H1 (cell line): ENCODE results near the gene OTOL1. TPM values are rescaled to one million over a fixed set of nuclear protein-coding genes. Genes with fewer than 3 reads are reported as not detected.
"Not testable (repeated sequence)": the region's sequence is repeated elsewhere in the genome, so short reads cannot be mapped to it uniquely, and the experiment has no call there.

Experiments
- CTCF ChIA-PET: fragments of 300-600 bp; sonication (Branson Sonifier 250); formaldehyde crosslinking; loops from one replicate; lab custom pipeline; 2021; ENCODE audit not compliant: partially characterized antibody; lab: Charles Lee
- POLR2A ChIA-PET: fragments of 300-600 bp; sonication (Branson Sonifier 250); formaldehyde crosslinking; loops from one replicate; lab custom pipeline; 2021; ENCODE audit warnings: inconsistent platforms; ENCODE audit not compliant: partially characterized antibody; lab: Charles Lee
- DNase-seq, 2 experiments: peaks; one replicate each; pipeline versions ENCODE4 v3.0.0 to v3.0.0-alpha.2; 2010 to 2022; ENCODE audit warnings: low spot score in 2 of 2, low read depth in 1 of 2, mixed read lengths in 1 of 2
- FAIRE-seq: peaks from 2 replicates; lab custom pipeline; 2011; peaks lifted over from hg19 to GRCh38; lab: Jason Lieb, UNC
- H2AFZ ChIP-seq: 2 replicates; pipeline ENCODE4 v1.8.1; 2012; ENCODE audit warnings: low read length, inconsistent platforms
- H2AK5ac ChIP-seq: 2 replicates; pipeline ENCODE4 v1.6.1; 2013; ENCODE audit warnings: low read depth, low read length
- H2BK120ac ChIP-seq: replicated peaks from 2 replicates; pipeline ENCODE3; 2013; ENCODE audit warnings: low read depth, low read length, inconsistent platforms
- H2BK12ac ChIP-seq: 2 replicates; pipeline ENCODE4 v1.6.1; 2013; ENCODE audit warnings: low read depth, low read length
- H2BK15ac ChIP-seq: 2 replicates; pipeline ENCODE4 v1.6.1; 2013; ENCODE audit warnings: low read length
- H2BK20ac ChIP-seq: 2 replicates; pipeline ENCODE4 v1.6.1; 2013; ENCODE audit warnings: low read length
- H2BK5ac ChIP-seq: 2 replicates; pipeline ENCODE4 v1.6.1; 2013; ENCODE audit warnings: low read depth, low read length
- H3K14ac ChIP-seq: 2 replicates; pipeline ENCODE4 v1.6.1; 2013; ENCODE audit warnings: inconsistent platforms; ENCODE audit not compliant: insufficient read length
- H3K18ac ChIP-seq: 2 replicates; pipeline ENCODE4 v1.6.1; 2013; ENCODE audit warnings: low read length; ENCODE audit errors: extremely low read depth
- H3K23ac ChIP-seq: 2 replicates; pipeline ENCODE4 v1.6.1; 2013; ENCODE audit warnings: inconsistent platforms; ENCODE audit not compliant: insufficient read length
- H3K23me2 ChIP-seq: 2 replicates; pipeline ENCODE4 v1.6.1; 2013; ENCODE audit warnings: low read depth, low read length
- H3K27ac ChIP-seq: 2 replicates; pipeline ENCODE4 v1.6.1; 2011; ENCODE audit warnings: low read depth, low read length, inconsistent platforms
- H3K27me3 ChIP-seq, 4 experiments: replicated peaks in 1 of 4; 1 replicate in 1 of 4; 2 replicates in 3 of 4; pipeline versions ENCODE4 v1.6.1 to v1.8.1; 2011 to 2013; ENCODE audit warnings: low read length in 3 of 4, mild to moderate bottlenecking in 3 of 4, inconsistent platforms in 2 of 4, mixed read lengths in 2 of 4, moderate library complexity in 1 of 4; ENCODE audit not compliant: control insufficient read depth in 3 of 4, insufficient read depth in 3 of 4; ENCODE audit errors: extremely low read depth in 1 of 4
- H3K36me3 ChIP-seq, 4 experiments: 2 replicates each; pipeline versions ENCODE4 v1.6.1 to v1.8.1; 2011 to 2013; ENCODE audit warnings: mild to moderate bottlenecking in 4 of 4, low read length in 3 of 4, moderate library complexity in 2 of 4, control low read depth in 1 of 4, inconsistent platforms in 1 of 4; ENCODE audit not compliant: insufficient read depth in 4 of 4, control insufficient read depth in 2 of 4
- H3K4ac ChIP-seq: replicated peaks from 2 replicates; pipeline ENCODE3; 2013; ENCODE audit warnings: low read length, low read depth, mixed read lengths, inconsistent platforms; ENCODE audit not compliant: insufficient read length
- H3K4me1 ChIP-seq, 4 experiments: replicated peaks in 1 of 4; 1 replicate in 1 of 4; 2 replicates in 3 of 4; pipeline versions ENCODE4 v1.6.1 to v1.8.1; 2011 to 2013; ENCODE audit warnings: low read length in 3 of 4, inconsistent platforms in 2 of 4, mixed read lengths in 1 of 4; ENCODE audit not compliant: insufficient read depth in 4 of 4, control insufficient read depth in 3 of 4
- H3K4me2 ChIP-seq, 2 experiments: 2 replicates each; pipeline versions ENCODE4 v1.6.1 to v1.8.1; 2011 to 2013; ENCODE audit warnings: low read depth in 2 of 2, low read length in 2 of 2, control low read depth in 1 of 2, inconsistent platforms in 1 of 2, mild to moderate bottlenecking in 1 of 2; ENCODE audit not compliant: insufficient read depth in 1 of 2
- H3K4me3 ChIP-seq, 4 experiments: fragments of 200-600, 300-600 bp in 1 of 4; sonication (generic), shearing (Covaris generic), sonication (Bioruptor Twin) in 1 of 4; 2 replicates each; pipeline versions ENCODE4 v1.5.1 to v1.8.1; 2011 to 2016; ENCODE audit warnings: low read length in 4 of 4, low read depth in 3 of 4, control low read depth in 2 of 4, inconsistent platforms in 2 of 4, mild to moderate bottlenecking in 2 of 4, mixed read lengths in 1 of 4, moderate library complexity in 1 of 4; ENCODE audit not compliant: insufficient read depth in 2 of 4; ENCODE audit errors: extremely low read depth in 1 of 4
- H3K56ac ChIP-seq: replicated peaks from 2 replicates; pipeline ENCODE3; 2013; ENCODE audit warnings: low read depth, mild to moderate bottlenecking, mixed read lengths, low read length, inconsistent platforms; ENCODE audit not compliant: insufficient read length
- H3K79me1 ChIP-seq: 2 replicates; pipeline ENCODE4 v1.6.1; 2013; ENCODE audit warnings: low read depth, low read length, control low read depth
- H3K79me2 ChIP-seq, 2 experiments: 2 replicates each; pipeline versions ENCODE4 v1.6.1 to v1.8.1; 2012 to 2013; ENCODE audit warnings: low read length in 2 of 2, mild to moderate bottlenecking in 2 of 2, inconsistent platforms in 1 of 2; ENCODE audit not compliant: insufficient read depth in 2 of 2, control insufficient read depth in 1 of 2
- H3K9ac ChIP-seq, 4 experiments: replicated peaks in 1 of 4; 1 replicate in 1 of 4; 2 replicates in 3 of 4; pipeline versions ENCODE4 v1.6.1 to v1.8.1; 2011 to 2013; ENCODE audit warnings: low read depth in 3 of 4, low read length in 3 of 4, control low read depth in 2 of 4, mild to moderate bottlenecking in 2 of 4, moderate library complexity in 2 of 4, inconsistent platforms in 1 of 4; ENCODE audit errors: extremely low read depth in 1 of 4
- H3K9me3 ChIP-seq, 2 experiments: 2 replicates each; pipeline versions ENCODE4 v1.6.1 to v1.8.1; 2012 to 2013; ENCODE audit warnings: mild to moderate bottlenecking in 2 of 2, moderate library complexity in 2 of 2, control low read depth in 1 of 2, inconsistent platforms in 1 of 2, low read depth in 1 of 2, low read length in 1 of 2, mixed read lengths in 1 of 2; ENCODE audit not compliant: insufficient read depth in 2 of 2
- H4K20me1 ChIP-seq, 2 experiments: replicated peaks in 1 of 2; 2 replicates each; pipeline versions ENCODE3 to v1.8.1; 2011 to 2013; ENCODE audit warnings: inconsistent platforms in 2 of 2, low read length in 2 of 2, mild to moderate bottlenecking in 1 of 2; ENCODE audit not compliant: insufficient read depth in 2 of 2, control insufficient read depth in 1 of 2
- H4K5ac ChIP-seq: 2 replicates; pipeline ENCODE4 v1.6.1; 2013; ENCODE audit warnings: low read length, low read depth, mixed read lengths, inconsistent platforms; ENCODE audit not compliant: insufficient read length
- H4K8ac ChIP-seq: 2 replicates; pipeline ENCODE4 v1.8.0; 2013; ENCODE audit warnings: mild to moderate bottlenecking, moderate library complexity, low read length, inconsistent platforms; ENCODE audit not compliant: insufficient read depth; ENCODE audit errors: extremely low read depth
- H4K91ac ChIP-seq: replicated peaks from 2 replicates; pipeline ENCODE3; 2013; ENCODE audit warnings: low read length, mixed read lengths, inconsistent platforms; ENCODE audit not compliant: insufficient read length
- WGBS, 2 experiments: shearing (Covaris generic) in 1 of 2; methylation state at CpG; one replicate each; pipeline versions ENCODE4 v1.1.6 to v1.1.7; 2013 to 2015; ENCODE audit warnings: low lambda C conversion rate in 2 of 2, mixed read lengths in 2 of 2, inconsistent platforms in 1 of 2, low coverage in 1 of 2, missing lambda C conversion rate in 1 of 2; ENCODE audit not compliant: insufficient replicate concordance in 2 of 2, insufficient coverage in 1 of 2, insufficient read length in 1 of 2; ENCODE audit errors: extremely low coverage in 1 of 2, missing lambda C conversion rate in 1 of 2; 5-methylcytosine and 5-hydroxymethylcytosine counted together
- polyA plus RNA-seq, 7 experiments: library from polyadenylated mRNA; depleted of rRNA in 3 of 7; stranded (reverse) in 5 of 7; unstranded in 2 of 7; fragments of >200 nt in 5 of 7; fragments of 200-250 nt in 2 of 7; gene quantifications; 1 replicate in 5 of 7; 2 replicates in 1 of 7; 4 replicates in 1 of 7; pipeline versions ENCODE4 v1.2.1 to v1.2.3, GENCODE V29; 2011 to 2013; ENCODE audit warnings: missing spikeins in 2 of 7, mixed read lengths in 2 of 7
- total RNA-seq: library from RNA; stranded (reverse); fragmentation: NEBNext Ultra II Directional; extraction: Animal tissue kit (Norgen Biotek cat#: 25700); gene quantifications from 2 replicates; pipeline ENCODE4 v1.2.1, GENCODE V29; 2021

Gene OTOL1
- total and polyA plus RNA-seq, 2 of the 8 experiments (the other 6 are each of a cell fraction or from before 2014, with no cell fraction given), result not detected

DNA sequence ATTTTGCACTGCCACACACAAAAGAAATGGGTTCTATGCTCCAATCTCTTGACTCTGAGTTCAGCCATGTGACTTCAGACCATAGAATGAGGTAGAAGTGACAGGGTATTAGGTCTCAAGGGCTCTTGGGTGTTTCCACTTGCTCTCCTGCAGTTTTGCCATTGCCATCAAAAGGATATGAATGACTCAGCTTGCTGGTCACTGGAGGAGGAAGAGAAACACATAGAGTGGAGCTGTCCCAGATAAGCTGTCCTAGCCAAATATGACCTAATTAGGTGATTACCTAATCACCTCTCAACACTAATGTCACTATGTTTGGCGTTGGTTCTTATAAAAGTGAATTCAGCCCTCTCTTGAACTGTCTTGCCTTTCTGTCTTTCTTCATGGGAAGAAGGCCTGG, 8.3 kb upstream of the OTOL1 start:
- H3K56ac ChIP-seq, H2BK120ac ChIP-seq, H3K27ac ChIP-seq, POLR2A ChIA-PET, H3K36me3 ChIP-seq, H4K91ac ChIP-seq, H3K18ac ChIP-seq, H2BK12ac ChIP-seq, H3K14ac ChIP-seq, H4K8ac ChIP-seq, H3K4me3 ChIP-seq, H4K5ac ChIP-seq, H3K9ac ChIP-seq, DNase-seq, H2AK5ac ChIP-seq, H2BK15ac ChIP-seq, H2BK5ac ChIP-seq, H4K20me1 ChIP-seq, FAIRE-seq, H3K79me2 ChIP-seq, CTCF ChIA-PET, H2BK20ac ChIP-seq, H3K4me2 ChIP-seq, H3K23me2 ChIP-seq, H3K9me3 ChIP-seq, H3K79me1 ChIP-seq, H3K27me3 ChIP-seq, H3K4ac ChIP-seq, H2AFZ ChIP-seq, H3K4me1 ChIP-seq, H3K23ac ChIP-seq: not testable (repeated sequence)
- WGBS, 2 experiments, result 71% methylated on average over 1 of the region's 1 CpG; no CpG with 5 or more reads in 1 of the 2 experiments
